ENCODE data around the gene RAPSN. TPM values are rescaled to one million over a fixed set of nuclear protein-coding genes. Genes with fewer than 3 reads are reported as not detected.

The RAPSN gene
- total and polyA plus RNA-seq, 2 donors (not counting 3 experiments of a cell fraction or from before 2014, with no cell fraction given) = 0.18 to 1.6 TPM

- no peak for FAIRE-seq
- BruUV-seq (replicated peaks) = no TSS peak
- intact Hi-C loops (cut with micrococcal nuclease) = no loop called here
These were observed 31.8 kb upstream of the RAPSN start for GRCh38 chr11:47480762-47481161.

More at GRCh38 chr11:47480762-47481161, 31.8 kb upstream of the RAPSN start:
- Histone ChIP-seq H3K36me3 (ENCODE audit: control insufficient read depth in 2 of 2, extremely low read depth in 1 of 2, insufficient read depth in 2 of 2, low read length in 2 of 2) (peaks cover 29 to 35% of the 10 kb centered on the region in 2 experiments), H3K9me1 (replicated peaks; ENCODE audit: control insufficient read depth, extremely low read depth, insufficient read depth, low read length) (no peaks in the 10 kb centered on the region), H3K9me3 (replicated peaks; ENCODE audit: control insufficient read depth, insufficient read depth, low read length) (no peaks in the 10 kb centered on the region), H3K9ac (replicated peaks; ENCODE audit: extremely low read depth, insufficient read depth, low read length) (no peak overlapping the region), H3K27me3 (ENCODE audit: control insufficient read depth in 2 of 2, insufficient read depth in 2 of 2, low read length in 2 of 2) (no peaks in the 10 kb centered on the region), H2AFZ (ENCODE audit: low read depth, low read length) (no peak overlapping the region), H4K20me1 (replicated peaks; ENCODE audit: control insufficient read depth, extremely low read depth, insufficient read depth, low read length) (no peaks in the 10 kb centered on the region), H3K27ac (ENCODE audit: insufficient read depth, low read depth, low read length) (no peak overlapping the region), H3K79me2 (ENCODE audit: control insufficient read depth, insufficient read depth, low read length) (peaks cover 4% of the 10 kb centered on the region), H3K4me3 (replicated peaks in 1 of 3; ENCODE audit: insufficient read depth in 1 of 3, low read depth in 1 of 3, low read length in 3 of 3) (no peak overlapping the region), H3K4me1 (ENCODE audit: control insufficient read depth, extremely low read depth, insufficient read depth, low read length) (peaks cover 23% of the 10 kb centered on the region), H3K4me2 (ENCODE audit: insufficient read depth, low read length) (no peak overlapping the region)
- no peak for DNase-seq (ENCODE audit: low read depth, low spot score)
- TF ChIP-seq MYC (IDR thresholded peaks at IDR 0.05; ENCODE audit: low read depth, low read length) = no peak
- no peak for TF ChIP-seq POLR2AphosphoS5 (IDR thresholded peaks at IDR 0.05; ENCODE audit: insufficient read depth, low read depth, low read length)
- TF ChIP-seq FOS (IDR thresholded peaks at IDR 0.05; ENCODE audit: borderline replicate concordance, insufficient read depth, low read length) = no peak
- no peak for TF ChIP-seq JUN (IDR thresholded peaks at IDR 0.05; ENCODE audit: borderline replicate concordance, insufficient read depth, insufficient read length, low read depth)
- no peak for TF ChIP-seq POLR2A (IDR thresholded peaks at IDR 0.05; ENCODE audit: low read depth, low read length)
- no peak for TF ChIP-seq GATA2 (IDR thresholded peaks at IDR 0.05; ENCODE audit: insufficient read depth, insufficient read length, low read depth, low read length)
- TF ChIP-seq MAX (IDR thresholded peaks at IDR 0.05; ENCODE audit: insufficient read depth, insufficient read length) = no peak
- no peak for TF ChIP-seq EZH2 (IDR thresholded peaks at IDR 0.05; ENCODE audit: borderline replicate concordance, low read depth, low read length, severe bottlenecking)
- TF ChIP-seq, protein P1, sequence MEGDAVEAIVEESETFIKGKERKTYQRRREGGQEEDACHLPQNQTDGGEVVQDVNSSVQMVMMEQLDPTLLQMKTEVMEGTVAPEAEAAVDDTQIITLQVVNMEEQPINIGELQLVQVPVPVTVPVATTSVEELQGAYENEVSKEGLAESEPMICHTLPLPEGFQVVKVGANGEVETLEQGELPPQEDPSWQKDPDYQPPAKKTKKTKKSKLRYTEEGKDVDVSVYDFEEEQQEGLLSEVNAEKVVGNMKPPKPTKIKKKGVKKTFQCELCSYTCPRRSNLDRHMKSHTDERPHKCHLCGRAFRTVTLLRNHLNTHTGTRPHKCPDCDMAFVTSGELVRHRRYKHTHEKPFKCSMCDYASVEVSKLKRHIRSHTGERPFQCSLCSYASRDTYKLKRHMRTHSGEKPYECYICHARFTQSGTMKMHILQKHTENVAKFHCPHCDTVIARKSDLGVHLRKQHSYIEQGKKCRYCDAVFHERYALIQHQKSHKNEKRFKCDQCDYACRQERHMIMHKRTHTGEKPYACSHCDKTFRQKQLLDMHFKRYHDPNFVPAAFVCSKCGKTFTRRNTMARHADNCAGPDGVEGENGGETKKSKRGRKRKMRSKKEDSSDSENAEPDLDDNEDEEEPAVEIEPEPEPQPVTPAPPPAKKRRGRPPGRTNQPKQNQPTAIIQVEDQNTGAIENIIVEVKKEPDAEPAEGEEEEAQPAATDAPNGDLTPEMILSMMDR (IDR thresholded peaks at IDR 0.05; ENCODE audit: extremely low read depth in 1 of 2, insufficient read depth in 1 of 2, low read depth in 1 of 2, low read length in 2 of 2) = no peak
- ChIA-PET POLR2A (interaction anchor here (0.6 kb wide), 1 partner anchor 162 kb away, joined by 3 read pairs; no protein-coding TSS in a partner anchor), CTCF (interaction anchor here (1.1 kb wide), 1 partner anchor 14 kb away, joined by 3 read pairs; no protein-coding TSS in a partner anchor)
- dilution Hi-C loops (cut with MboI; ENCODE audit: extremely low pct_ligation_motif_present, low sequenced_read_pairs) = no loop called here

All from endothelial cell of umbilical vein (primary cell).